NB4 (cell line): ENCODE measurements around the gene POLR3E.

Experiments
- MYC ChIP-seq: IDR thresholded peaks from 2 replicates; pipeline ENCODE4 v1.6.1; 2011; ENCODE audit warnings: low read depth, low read length
- POLR2A ChIP-seq: IDR thresholded peaks from 2 replicates; pipeline ENCODE4 v1.6.1; 2011; ENCODE audit warnings: mild to moderate bottlenecking; ENCODE audit not compliant: insufficient read length; ENCODE audit errors: extremely low read depth
- TF ChIP-seq, protein P1 (sequence below): IDR thresholded peaks from one replicate; pipeline ENCODE4 v1.5.1; 2012; ENCODE audit warnings: low read depth, low read length
- TF ChIP-seq, protein P2 (sequence below): IDR thresholded peaks from 2 replicates; pipeline ENCODE4 v1.6.1; 2011; ENCODE audit warnings: low read depth, low read length

DNA sequence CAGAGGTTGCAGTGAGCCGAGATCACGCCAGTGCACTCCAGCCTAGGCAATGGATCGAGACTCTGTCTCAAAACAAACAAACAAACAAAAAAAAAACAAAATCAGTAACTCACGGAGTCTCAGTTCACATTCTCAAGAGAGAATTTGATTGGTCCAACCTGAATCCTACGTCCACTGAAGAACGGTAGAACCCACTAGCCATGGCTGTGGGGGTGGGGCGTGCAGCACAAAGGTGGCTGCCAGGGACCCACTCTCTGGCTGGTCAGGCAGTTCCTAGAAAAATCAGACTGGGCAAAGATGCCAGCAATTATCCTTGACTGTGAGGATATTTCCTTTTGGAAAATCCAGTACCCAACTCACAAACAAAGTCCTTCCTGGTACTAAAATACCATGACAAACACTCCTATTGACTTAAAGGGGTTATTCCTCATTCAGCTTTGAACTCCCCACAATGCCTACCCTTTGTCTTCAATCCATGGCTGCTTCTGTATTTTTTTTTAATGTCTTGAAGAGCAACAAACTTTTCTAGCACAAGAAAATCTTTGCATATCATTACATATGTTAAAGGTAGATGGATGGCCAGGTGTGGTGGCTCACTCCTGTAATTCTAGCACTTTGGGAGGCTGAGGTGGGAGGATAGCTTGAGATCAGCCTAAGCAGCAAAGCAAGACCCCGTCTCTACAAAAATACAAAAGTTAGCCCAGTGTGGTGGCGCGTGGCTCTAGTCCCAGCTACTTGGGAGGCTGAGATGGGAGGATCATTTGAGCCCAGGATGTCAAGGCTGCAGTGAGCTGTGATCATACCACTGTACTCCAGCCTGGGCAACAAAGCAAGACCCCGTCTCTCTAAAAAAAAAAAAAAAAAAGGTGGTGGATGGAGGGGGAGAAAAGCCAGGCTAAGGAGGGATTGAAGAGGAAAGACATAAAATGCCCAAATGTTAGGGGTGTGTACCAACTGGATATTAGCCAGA, 3.8 kb upstream of the POLR3E start:
- TF ChIP-seq, protein P1, sequence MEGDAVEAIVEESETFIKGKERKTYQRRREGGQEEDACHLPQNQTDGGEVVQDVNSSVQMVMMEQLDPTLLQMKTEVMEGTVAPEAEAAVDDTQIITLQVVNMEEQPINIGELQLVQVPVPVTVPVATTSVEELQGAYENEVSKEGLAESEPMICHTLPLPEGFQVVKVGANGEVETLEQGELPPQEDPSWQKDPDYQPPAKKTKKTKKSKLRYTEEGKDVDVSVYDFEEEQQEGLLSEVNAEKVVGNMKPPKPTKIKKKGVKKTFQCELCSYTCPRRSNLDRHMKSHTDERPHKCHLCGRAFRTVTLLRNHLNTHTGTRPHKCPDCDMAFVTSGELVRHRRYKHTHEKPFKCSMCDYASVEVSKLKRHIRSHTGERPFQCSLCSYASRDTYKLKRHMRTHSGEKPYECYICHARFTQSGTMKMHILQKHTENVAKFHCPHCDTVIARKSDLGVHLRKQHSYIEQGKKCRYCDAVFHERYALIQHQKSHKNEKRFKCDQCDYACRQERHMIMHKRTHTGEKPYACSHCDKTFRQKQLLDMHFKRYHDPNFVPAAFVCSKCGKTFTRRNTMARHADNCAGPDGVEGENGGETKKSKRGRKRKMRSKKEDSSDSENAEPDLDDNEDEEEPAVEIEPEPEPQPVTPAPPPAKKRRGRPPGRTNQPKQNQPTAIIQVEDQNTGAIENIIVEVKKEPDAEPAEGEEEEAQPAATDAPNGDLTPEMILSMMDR = no peak
- TF ChIP-seq, protein P2, sequence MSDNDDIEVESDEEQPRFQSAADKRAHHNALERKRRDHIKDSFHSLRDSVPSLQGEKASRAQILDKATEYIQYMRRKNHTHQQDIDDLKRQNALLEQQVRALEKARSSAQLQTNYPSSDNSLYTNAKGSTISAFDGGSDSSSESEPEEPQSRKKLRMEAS = no peak
- no peak for TF ChIP-seq POLR2A
- TF ChIP-seq MYC = no peak
